ENCODE measurements around the gene TULP1.

Gene TULP1

GRCh38 chr6:35492974-35493284 lies 19.8 kb downstream of the TULP1 start:
- Histone ChIP-seq H3K9ac (no peak overlapping the region), H3K4me2 (ENCODE audit: low read length) (no peak overlapping the region), H3K4me3 (ENCODE audit: low read depth, low read length) (no peak overlapping the region), H2AFZ (no peak overlapping the region), H3K9me3 (ENCODE audit: control insufficient read depth, low read length) (no peaks in the 10 kb centered on the region), H3K4me1 (peaks cover 61% of the 10 kb centered on the region), H3K27ac (peak overlapping the region; percentile 42), H3K27me3 (ENCODE audit: control insufficient read depth, insufficient read depth, low read length) (no peaks in the 10 kb centered on the region), H3K79me2 (peaks cover 9% of the 10 kb centered on the region), H3K36me3 (ENCODE audit: control insufficient read depth, insufficient read depth, low read length) (no peaks in the 10 kb centered on the region)
- no peak for TF ChIP-seq CTCF (IDR thresholded peaks at IDR 0.05)

DNA sequence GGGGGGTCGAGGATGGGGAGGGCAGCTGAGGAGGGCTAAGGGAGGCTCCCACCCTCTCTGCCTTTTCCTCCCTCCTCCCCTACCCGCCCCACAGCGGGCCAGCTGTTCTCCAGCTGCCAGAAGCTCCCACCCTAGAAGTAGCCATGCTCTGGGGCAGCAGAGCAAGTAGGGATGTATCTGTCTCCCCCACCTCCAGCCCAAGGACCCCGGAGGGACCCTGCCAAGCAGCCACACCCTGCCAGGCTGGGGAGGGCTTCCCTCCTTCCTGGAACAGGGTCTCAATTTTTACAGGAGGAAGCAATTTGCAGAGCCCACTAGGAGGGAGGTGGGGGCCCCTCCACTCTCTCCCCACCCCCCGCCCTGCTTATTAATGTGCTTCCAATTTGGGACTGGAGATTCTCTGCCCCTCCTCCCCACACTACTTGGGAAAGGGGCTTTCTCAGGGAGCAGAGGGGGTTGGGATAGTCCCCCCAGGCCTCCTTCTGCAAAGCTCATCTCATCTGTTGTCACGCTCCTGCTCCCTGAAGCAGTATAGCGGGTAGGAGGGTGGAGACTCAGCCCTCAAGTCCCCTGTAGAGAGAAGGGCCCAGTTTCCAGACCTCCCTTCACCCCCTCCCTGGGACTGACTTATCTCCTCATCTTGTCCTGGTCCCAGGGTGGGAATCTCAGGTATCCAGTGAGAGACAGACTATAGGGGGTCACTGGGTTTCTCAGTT lies 20.3 kb downstream of the TULP1 start:
- Histone ChIP-seq H3K9me3 (ENCODE audit: control insufficient read depth, low read length) (no peaks in the 10 kb centered on the region), H3K36me3 (ENCODE audit: control insufficient read depth, insufficient read depth, low read length) (no peaks in the 10 kb centered on the region), H3K27ac (peak overlapping the region; percentile 42), H2AFZ (no peak overlapping the region), H3K79me2 (peaks cover 5% of the 10 kb centered on the region), H3K4me2 (ENCODE audit: low read length) (no peak overlapping the region), H3K4me1 (peaks cover 59% of the 10 kb centered on the region), H3K4me3 (ENCODE audit: low read depth, low read length) (no peak overlapping the region), H3K9ac (no peak overlapping the region), H3K27me3 (ENCODE audit: control insufficient read depth, insufficient read depth, low read length) (no peaks in the 10 kb centered on the region)
- TF ChIP-seq CTCF (IDR thresholded peaks at IDR 0.05) = no peak

DNA sequence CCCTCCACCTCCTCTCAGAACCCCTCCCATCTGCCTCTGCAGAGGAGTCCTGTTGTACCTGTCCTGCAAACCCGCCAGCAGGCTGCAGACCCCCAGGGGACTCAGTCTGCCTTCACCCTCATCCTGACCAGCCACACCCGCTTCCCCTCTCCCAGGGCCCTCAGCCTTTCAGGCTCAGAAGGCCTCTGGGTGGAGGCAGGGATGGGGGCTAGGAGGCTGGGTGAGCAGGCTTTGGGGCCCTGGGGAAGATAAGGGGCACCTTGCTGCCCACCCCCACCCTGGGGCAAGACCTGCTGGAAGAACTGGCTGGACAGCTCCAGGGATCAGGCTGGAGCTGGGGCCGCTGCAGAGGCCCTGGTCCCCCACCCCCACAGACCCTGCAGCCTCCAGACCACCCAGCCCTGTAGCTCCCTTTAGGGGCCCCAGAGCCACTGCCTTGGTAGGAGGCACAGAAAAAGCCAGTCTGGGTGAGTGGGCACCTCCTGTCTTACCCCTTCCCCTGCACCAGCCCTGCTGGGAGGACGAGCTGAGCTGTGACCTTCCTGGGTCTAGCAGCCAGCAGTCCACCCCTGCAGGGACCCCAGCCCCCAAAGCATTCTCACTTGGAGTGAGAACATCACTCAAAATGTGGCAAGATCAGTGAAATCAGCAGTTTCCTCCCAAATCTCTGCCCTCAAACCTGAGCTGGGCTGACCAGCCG lies 21.0 kb downstream of the TULP1 start:
- Histone ChIP-seq H3K27me3 (ENCODE audit: control insufficient read depth, insufficient read depth, low read length) (no peaks in the 10 kb centered on the region), H3K4me2 (ENCODE audit: low read length) (no peak overlapping the region), H3K36me3 (ENCODE audit: control insufficient read depth, insufficient read depth, low read length) (no peaks in the 10 kb centered on the region), H2AFZ (no peak overlapping the region), H3K4me3 (ENCODE audit: low read depth, low read length) (no peak overlapping the region), H3K4me1 (peaks cover 61% of the 10 kb centered on the region), H3K79me2 (peaks cover 5% of the 10 kb centered on the region), H3K9me3 (ENCODE audit: control insufficient read depth, low read length) (no peaks in the 10 kb centered on the region), H3K9ac (no peak overlapping the region), H3K27ac (peak overlapping the region; percentile 42)
- no peak for TF ChIP-seq CTCF (IDR thresholded peaks at IDR 0.05)

DNA sequence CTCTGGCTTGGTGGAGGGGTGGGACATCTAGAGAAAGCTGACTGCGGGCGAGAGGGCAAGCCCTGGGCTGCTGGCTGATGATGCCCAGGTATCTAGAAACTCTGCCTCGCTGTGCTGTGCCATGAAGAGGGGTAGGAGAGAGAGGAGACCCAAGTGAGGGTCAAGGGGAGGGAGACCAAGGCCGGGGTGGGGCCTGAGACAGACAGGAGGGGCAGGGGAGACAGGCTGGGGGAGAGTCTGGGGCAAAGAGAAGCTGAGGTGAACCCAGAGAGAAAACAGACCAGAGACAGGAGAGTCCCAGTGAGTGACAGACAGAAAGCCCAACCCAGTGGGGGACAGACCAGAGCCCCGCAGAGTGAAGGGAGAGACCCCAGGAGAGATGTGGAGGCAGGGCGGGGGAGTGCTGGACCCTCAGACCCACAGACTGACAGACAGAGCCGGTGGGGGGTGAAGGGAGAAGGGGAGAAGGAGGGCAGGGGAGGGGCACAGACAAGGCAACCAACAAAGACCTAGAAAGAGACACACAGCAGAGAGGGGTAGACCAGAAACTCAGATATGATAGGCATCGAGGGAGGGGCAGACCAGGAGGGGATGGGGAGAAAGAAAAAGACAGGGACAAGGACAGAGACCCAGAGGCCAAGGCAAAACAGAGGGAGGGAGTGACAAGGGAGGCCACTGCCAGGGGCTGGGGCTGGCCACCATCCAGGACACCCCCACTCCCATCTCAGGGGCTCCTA lies 21.7 kb downstream of the TULP1 start:
- H3K27me3 ChIP-seq (ENCODE audit: control insufficient read depth, insufficient read depth, low read length) = no peaks in the 10 kb centered on the region
- H3K9ac ChIP-seq = no peak overlapping the region
- H3K4me3 ChIP-seq (ENCODE audit: low read depth, low read length) = no peak overlapping the region
- H3K36me3 ChIP-seq (ENCODE audit: control insufficient read depth, insufficient read depth, low read length) = no peaks in the 10 kb centered on the region
- H3K4me1 ChIP-seq = peaks cover 67% of the 10 kb centered on the region
- TF ChIP-seq CTCF (IDR thresholded peaks at IDR 0.05) = no peak
- H3K79me2 ChIP-seq = peaks cover 5% of the 10 kb centered on the region
- no peaks in the 10 kb centered on the region for H3K9me3 ChIP-seq (ENCODE audit: control insufficient read depth, low read length)
- peak overlapping the region; percentile 39 for H3K27ac ChIP-seq
- no peak overlapping the region for H2AFZ ChIP-seq
- H3K4me2 ChIP-seq (ENCODE audit: low read length) = no peak overlapping the region
